ENCODE measurements around the gene APOBEC3A.
"Not testable (repeated sequence)": the region's sequence is repeated elsewhere in the genome, so short reads cannot be mapped to it uniquely, and the experiment has no call there.

The APOBEC3A gene

GRCh38 chr22:38957808-38958650 is 620 bp downstream of the APOBEC3A start:
- Histone ChIP-seq H3F3A (ENCODE audit: insufficient read depth) (no peaks in the 10 kb centered on the region), H2AFZ (ENCODE audit: low read depth, low read length, severe bottlenecking) (no peak overlapping the region), H3K4me2 (ENCODE audit: low read depth, low read length, poor library complexity, severe bottlenecking) (no peak overlapping the region), H3K36me3 (ENCODE audit: low read length) (no peaks in the 10 kb centered on the region), H4K20me1 (ENCODE audit: low read depth, low read length) (no peaks in the 10 kb centered on the region), H3K4me3 (ENCODE audit: insufficient read depth, low read length, poor library complexity, severe bottlenecking) (no peak overlapping the region), H3K79me2 (ENCODE audit: insufficient read depth, low read length) (no peaks in the 10 kb centered on the region), H3K9ac (ENCODE audit: low read length) (no peak overlapping the region), H3K9me3 (ENCODE audit: insufficient read depth, low read length) (no peaks in the 10 kb centered on the region), H3K27ac (ENCODE audit: low read depth, low read length) (no peak overlapping the region), H3K9me2 (replicated peaks; ENCODE audit: insufficient read depth, low read length) (no peaks in the 10 kb centered on the region), H3K27me3 (ENCODE audit: low read length) (no peaks in the 10 kb centered on the region)
- no peak for TF ChIP-seq CTCF (IDR thresholded peaks at IDR 0.05; ENCODE audit: insufficient read depth, low read length, poor library complexity, severe bottlenecking)
- TF ChIP-seq EZH2phosphoT487 (conservative IDR thresholded peaks at IDR 0.05; ENCODE audit: low read length), result no peak

DNA sequence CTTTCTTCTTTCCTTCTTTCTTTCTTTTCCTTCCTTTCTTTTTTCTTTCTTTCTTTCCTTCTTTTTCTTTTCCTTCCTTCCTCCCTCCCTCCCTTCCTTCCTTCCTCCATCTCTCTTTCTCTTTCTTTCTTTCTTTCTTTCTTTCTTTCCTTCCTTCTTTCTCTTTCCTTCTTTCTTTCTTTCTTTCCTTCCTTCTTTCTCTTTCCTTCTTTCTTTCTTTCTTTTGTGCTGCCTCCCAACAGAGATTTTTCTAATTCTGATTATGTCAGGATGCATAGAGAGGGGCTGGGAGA is 1.2 kb downstream of the APOBEC3A start:
- H3K9ac ChIP-seq (ENCODE audit: low read length); H3F3A ChIP-seq (ENCODE audit: insufficient read depth); H3K9me2 ChIP-seq (replicated peaks; ENCODE audit: insufficient read depth, low read length); H4K20me1 ChIP-seq (ENCODE audit: low read depth, low read length); H3K79me2 ChIP-seq (ENCODE audit: insufficient read depth, low read length); H3K9me3 ChIP-seq (ENCODE audit: insufficient read depth, low read length); H3K27me3 ChIP-seq (ENCODE audit: low read length); H3K27ac ChIP-seq (ENCODE audit: low read depth, low read length); H3K36me3 ChIP-seq (ENCODE audit: low read length); H3K4me3 ChIP-seq (ENCODE audit: insufficient read depth, low read length, poor library complexity, severe bottlenecking); H3K4me2 ChIP-seq (ENCODE audit: low read depth, low read length, poor library complexity, severe bottlenecking); H2AFZ ChIP-seq (ENCODE audit: low read depth, low read length, severe bottlenecking): not testable (repeated sequence)

GRCh38 chr22:38959590-38959989 is 2.2 kb downstream of the APOBEC3A start:
- no peaks in the 10 kb centered on the region for H3K79me2 ChIP-seq (ENCODE audit: insufficient read depth, low read length)
- H3K4me2 ChIP-seq (ENCODE audit: low read depth, low read length, poor library complexity, severe bottlenecking), result no peak overlapping the region
- no peak overlapping the region for H3K9ac ChIP-seq (ENCODE audit: low read length)
- no peaks in the 10 kb centered on the region for H3K36me3 ChIP-seq (ENCODE audit: low read length)
- no peak overlapping the region for H3K4me3 ChIP-seq (ENCODE audit: insufficient read depth, low read length, poor library complexity, severe bottlenecking)
- TF ChIP-seq CTCF (IDR thresholded peaks at IDR 0.05; ENCODE audit: insufficient read depth, low read length, poor library complexity, severe bottlenecking), result no peak
- no peaks in the 10 kb centered on the region for H3K27me3 ChIP-seq (ENCODE audit: low read length)
- no peaks in the 10 kb centered on the region for H3K9me2 ChIP-seq (replicated peaks; ENCODE audit: insufficient read depth, low read length)
- no peaks in the 10 kb centered on the region for H4K20me1 ChIP-seq (ENCODE audit: low read depth, low read length)
- no peaks in the 10 kb centered on the region for H3K9me3 ChIP-seq (ENCODE audit: insufficient read depth, low read length)
- H2AFZ ChIP-seq (ENCODE audit: low read depth, low read length, severe bottlenecking), result no peak overlapping the region
- H3K27ac ChIP-seq (ENCODE audit: low read depth, low read length), result no peak overlapping the region
- no peaks in the 10 kb centered on the region for H3F3A ChIP-seq (ENCODE audit: insufficient read depth)

DNA sequence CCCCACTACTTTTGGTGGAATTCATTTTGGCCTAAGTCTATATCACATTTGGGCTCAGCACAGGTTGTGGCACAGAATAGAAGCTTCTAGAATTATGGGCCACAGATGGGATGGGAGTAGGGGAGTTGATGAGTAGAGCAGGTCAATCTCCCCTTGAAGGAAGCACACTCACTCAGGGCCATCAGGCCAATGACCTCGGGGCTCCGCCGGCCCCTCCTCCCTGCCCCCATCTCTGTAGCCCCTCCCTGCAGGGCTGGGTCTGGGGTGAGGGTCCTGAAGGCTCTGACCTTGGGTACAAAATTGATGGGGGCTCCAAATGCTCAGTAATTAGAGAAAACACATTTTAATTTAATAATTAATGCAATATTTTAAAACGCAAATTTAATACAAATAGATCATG is 3.3 kb downstream of the APOBEC3A start:
- not testable (repeated sequence) for H3K9ac ChIP-seq (ENCODE audit: low read length); H3K27me3 ChIP-seq (ENCODE audit: low read length); H3K36me3 ChIP-seq (ENCODE audit: low read length)

DNA sequence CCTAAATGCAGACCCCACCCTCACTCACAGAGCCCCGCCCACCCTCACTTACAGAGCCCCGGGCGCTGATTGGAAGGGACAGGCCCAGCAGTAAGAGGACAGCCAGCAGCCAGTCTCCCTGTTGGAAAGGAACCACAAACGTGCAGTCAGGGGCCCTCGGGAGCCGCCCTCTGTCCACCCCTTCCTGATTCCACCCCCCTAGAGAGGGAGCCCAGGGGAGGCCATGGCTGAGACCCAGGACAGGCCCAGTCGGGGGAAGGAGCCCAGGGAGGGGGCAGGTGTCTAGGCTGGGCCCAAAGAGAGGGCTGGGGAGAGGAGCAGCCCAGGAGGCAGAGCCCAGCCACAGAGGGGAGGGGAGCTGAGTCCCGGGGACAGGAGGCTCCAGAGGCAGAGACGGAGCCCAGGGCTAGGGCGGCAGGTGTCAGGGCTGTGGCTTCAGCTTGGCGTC is 5.9 kb downstream of the APOBEC3A start:
- H3K27me3 ChIP-seq (ENCODE audit: low read length); H3F3A ChIP-seq (ENCODE audit: insufficient read depth); H3K36me3 ChIP-seq (ENCODE audit: low read length); H4K20me1 ChIP-seq (ENCODE audit: low read depth, low read length); H3K9ac ChIP-seq (ENCODE audit: low read length); H3K27ac ChIP-seq (ENCODE audit: low read depth, low read length); H3K9me3 ChIP-seq (ENCODE audit: insufficient read depth, low read length); H2AFZ ChIP-seq (ENCODE audit: low read depth, low read length, severe bottlenecking); H3K4me3 ChIP-seq (ENCODE audit: insufficient read depth, low read length, poor library complexity, severe bottlenecking); H3K4me2 ChIP-seq (ENCODE audit: low read depth, low read length, poor library complexity, severe bottlenecking); H3K79me2 ChIP-seq (ENCODE audit: insufficient read depth, low read length); H3K9me2 ChIP-seq (replicated peaks; ENCODE audit: insufficient read depth, low read length): not testable (repeated sequence)

More for the DNA sequence above, 3.3 kb downstream of the APOBEC3A start:
- not testable (repeated sequence) for H3K9me2 ChIP-seq (replicated peaks; ENCODE audit: insufficient read depth, low read length); H3K27ac ChIP-seq (ENCODE audit: low read depth, low read length); H3K4me3 ChIP-seq (ENCODE audit: insufficient read depth, low read length, poor library complexity, severe bottlenecking); H3K9me3 ChIP-seq (ENCODE audit: insufficient read depth, low read length); H4K20me1 ChIP-seq (ENCODE audit: low read depth, low read length); H3F3A ChIP-seq (ENCODE audit: insufficient read depth); H2AFZ ChIP-seq (ENCODE audit: low read depth, low read length, severe bottlenecking); H3K79me2 ChIP-seq (ENCODE audit: insufficient read depth, low read length); H3K4me2 ChIP-seq (ENCODE audit: low read depth, low read length, poor library complexity, severe bottlenecking)
